GM12874 (cell line): Measurements from ENCODE around the gene ARL3.

Experiments
- TF ChIP-seq, protein P1 (sequence below): IDR thresholded peaks from 2 replicates; pipeline ENCODE4 v1.5.1; 2011; ENCODE audit warnings: low read depth, mild to moderate bottlenecking, control low read depth, low read length, moderate library complexity; ENCODE audit not compliant: insufficient read depth

The ARL3 gene

DNA sequence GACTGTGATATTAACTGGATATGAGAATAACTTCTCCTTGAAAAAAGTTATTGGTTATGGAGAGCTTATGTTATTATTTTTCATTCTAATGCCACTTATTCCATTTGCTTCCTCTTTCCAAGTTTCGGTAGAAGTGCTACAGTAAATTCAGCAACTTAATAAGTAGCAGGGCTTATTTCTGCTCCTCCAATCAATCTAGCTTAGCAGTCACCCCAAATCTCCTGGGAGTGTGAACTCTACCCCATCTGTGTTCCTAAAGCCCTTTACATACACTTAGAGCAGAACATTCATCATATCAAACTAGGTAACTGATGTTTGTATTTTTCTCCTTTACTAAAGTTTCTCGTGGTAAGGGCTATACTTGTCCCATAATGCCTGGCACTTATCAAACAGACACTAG is 8.7 kb downstream of the ARL3 start:
- TF ChIP-seq, protein P1, sequence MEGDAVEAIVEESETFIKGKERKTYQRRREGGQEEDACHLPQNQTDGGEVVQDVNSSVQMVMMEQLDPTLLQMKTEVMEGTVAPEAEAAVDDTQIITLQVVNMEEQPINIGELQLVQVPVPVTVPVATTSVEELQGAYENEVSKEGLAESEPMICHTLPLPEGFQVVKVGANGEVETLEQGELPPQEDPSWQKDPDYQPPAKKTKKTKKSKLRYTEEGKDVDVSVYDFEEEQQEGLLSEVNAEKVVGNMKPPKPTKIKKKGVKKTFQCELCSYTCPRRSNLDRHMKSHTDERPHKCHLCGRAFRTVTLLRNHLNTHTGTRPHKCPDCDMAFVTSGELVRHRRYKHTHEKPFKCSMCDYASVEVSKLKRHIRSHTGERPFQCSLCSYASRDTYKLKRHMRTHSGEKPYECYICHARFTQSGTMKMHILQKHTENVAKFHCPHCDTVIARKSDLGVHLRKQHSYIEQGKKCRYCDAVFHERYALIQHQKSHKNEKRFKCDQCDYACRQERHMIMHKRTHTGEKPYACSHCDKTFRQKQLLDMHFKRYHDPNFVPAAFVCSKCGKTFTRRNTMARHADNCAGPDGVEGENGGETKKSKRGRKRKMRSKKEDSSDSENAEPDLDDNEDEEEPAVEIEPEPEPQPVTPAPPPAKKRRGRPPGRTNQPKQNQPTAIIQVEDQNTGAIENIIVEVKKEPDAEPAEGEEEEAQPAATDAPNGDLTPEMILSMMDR, result no peak

DNA sequence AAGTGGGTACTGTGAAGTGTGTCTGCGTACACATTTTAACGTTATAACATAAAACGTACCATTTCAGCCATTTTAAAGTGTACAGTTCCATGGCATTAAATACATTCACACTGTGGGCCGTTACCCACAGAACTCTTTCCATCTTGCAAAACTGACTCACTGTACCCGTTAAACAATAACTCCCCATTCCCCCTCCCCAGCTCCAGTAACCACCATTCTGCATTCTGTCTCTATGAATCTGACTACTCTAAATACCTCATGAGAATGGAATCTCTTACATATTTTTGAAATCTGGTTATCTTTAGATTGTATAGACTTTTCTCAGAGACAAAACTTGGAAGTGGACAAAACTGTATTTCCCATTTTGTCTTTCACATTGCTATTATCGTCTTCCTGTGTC is 9.3 kb downstream of the ARL3 start:
- TF ChIP-seq, protein P1, result no peak

DNA sequence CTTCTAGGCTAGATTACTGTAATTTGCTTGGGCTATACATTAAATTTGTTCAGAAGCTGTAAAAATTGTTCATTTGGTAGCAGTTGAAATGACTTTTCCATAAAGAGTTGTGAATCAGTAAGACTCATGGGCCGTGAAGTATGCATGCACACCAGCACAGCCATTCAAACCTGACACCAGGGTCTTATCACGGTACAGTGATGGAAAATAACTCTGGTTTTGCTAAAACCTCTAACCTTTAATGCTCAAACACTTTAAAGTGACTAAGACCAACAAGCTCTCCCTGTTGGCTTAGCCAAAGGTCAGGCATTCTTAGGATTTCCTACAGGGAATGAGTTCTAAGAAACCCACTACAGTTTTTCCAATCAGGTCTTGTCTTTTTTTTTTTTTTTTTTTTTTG is 11.5 kb downstream of the ARL3 start:
- TF ChIP-seq, protein P1, result no peak

DNA sequence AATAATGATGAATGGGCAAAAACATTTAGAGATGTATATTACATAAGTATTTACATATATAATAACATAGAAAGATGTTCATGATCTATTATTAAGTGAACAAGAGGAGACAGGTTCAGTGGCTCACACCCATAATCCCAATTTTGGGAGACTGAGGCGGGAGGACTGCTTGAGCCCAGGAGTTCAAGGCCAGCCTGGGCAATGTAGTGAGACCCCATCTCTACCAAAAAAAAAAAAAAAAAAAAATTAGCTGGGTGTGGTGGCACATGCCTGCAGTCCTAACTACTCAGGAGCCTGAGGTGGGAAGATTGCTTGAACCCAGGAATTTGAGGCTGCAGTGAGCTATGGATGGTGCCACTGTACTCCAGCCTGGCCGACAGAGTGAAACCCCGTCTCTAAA is 12.4 kb downstream of the ARL3 start:
- TF ChIP-seq, protein P1, result no peak

DNA sequence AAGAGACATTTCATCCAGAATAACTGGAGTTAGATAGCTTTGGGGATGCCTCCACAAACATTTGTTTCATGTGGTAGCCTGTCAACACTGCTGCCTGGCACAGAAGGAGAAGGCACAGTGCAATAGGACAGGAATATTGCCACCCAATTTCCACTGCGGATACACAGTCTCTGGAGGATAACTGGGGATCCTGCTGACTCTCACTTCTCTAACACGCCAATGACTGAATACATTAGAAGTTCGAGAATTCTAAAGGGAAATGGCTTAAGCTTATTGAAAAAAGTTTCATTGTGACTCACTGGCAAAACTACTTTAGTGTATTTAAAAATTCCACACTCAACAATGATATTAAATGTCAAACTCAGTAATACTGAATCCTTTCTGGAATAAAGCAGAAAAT is 12.9 kb downstream of the ARL3 start:
- TF ChIP-seq, protein P1, result no peak

DNA sequence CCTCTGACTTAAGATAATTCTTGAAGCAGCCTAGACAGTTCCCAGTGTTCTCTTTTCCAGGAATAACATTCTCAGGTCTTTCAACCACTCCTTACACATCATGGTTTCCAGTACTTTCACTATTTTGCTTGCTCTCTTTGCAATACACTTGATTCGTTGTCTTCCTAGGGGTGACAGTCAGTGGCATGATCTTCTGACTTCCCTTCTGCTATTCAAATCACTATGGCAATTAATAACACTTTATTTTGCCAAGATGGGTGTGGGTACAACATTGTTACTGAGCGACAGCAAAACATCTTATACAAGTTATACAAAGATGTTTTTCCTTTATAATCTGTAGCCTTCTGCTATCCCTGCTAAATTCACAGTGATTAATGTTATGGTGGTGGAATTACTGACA is 15.3 kb downstream of the ARL3 start:
- TF ChIP-seq, protein P1, result no peak

DNA sequence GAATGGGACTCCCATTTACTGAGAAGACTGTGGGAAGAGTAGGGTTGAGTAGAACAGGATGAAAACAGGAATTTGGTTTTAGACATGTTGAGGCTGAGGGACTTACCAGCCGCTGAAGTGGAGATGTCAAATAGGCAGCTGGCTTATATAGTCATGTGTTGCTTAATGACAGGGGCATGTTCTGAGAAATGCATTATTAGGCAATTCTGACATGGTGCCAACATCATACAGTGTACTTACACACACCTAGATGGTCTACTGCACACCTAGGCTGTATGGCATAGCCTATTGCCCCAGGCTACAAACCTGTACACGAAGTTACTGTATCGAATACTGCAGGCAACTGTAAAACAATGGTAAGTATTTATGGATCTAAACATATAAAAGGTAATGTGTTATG is 17.5 kb downstream of the ARL3 start:
- TF ChIP-seq, protein P1, result no peak
